Hepatocyte (in vitro differentiated cells): ENCODE results near the gene PTPRM. TPM values are rescaled to one million over a fixed set of nuclear protein-coding genes. Genes with fewer than 3 reads are reported as not detected.

Experiments used
- DNase-seq: peaks from one replicate; pipeline ENCODE4 v3.0.0-alpha.2; 2016; ENCODE audit warnings: low spot score
- H2AFZ ChIP-seq: fragments of 200-600 bp; sonication (generic); 2 replicates; pipeline ENCODE4 v1.6.0; 2016; ENCODE audit warnings: antibody characterized with exemption, mild to moderate bottlenecking
- H3K27ac ChIP-seq: fragments of 200-600 bp; sonication (generic); 2 replicates; pipeline ENCODE4 v1.5.1; 2016; ENCODE audit warnings: mild to moderate bottlenecking
- H3K27me3 ChIP-seq: fragments of 200-600 bp; sonication (generic); 2 replicates; pipeline ENCODE4 v1.6.1; 2016
- H3K36me3 ChIP-seq: fragments of 200-600 bp; sonication (generic); replicated peaks from 2 replicates; pipeline ENCODE4 v1.5.1; 2016; ENCODE audit warnings: low read depth; ENCODE audit not compliant: insufficient read depth
- H3K4me1 ChIP-seq: fragments of 200-600 bp; sonication (generic); 2 replicates; pipeline ENCODE4 v1.5.1; 2016; ENCODE audit warnings: mild to moderate bottlenecking, moderate library complexity; ENCODE audit not compliant: insufficient read depth
- H3K4me2 ChIP-seq: fragments of 200-600 bp; sonication (generic); 2 replicates; pipeline ENCODE4 v1.6.0; 2016
- H3K4me3 ChIP-seq: fragments of 200-600 bp; sonication (generic); 2 replicates; pipeline ENCODE4 v1.5.1; 2016; ENCODE audit warnings: mild to moderate bottlenecking
- H3K79me2 ChIP-seq: fragments of 200-600 bp; sonication (generic); 2 replicates; pipeline ENCODE4 v1.6.0; 2017; ENCODE audit warnings: mild to moderate bottlenecking
- H3K9me2 ChIP-seq: fragments of 200-600 bp; sonication (generic); replicated peaks from 2 replicates; pipeline ENCODE4 v1.6.0; 2017; ENCODE audit warnings: mild to moderate bottlenecking; ENCODE audit not compliant: insufficient read depth
- H3K9me3 ChIP-seq: fragments of 200-600 bp; sonication (generic); 2 replicates; pipeline ENCODE4 v1.5.1; 2016; ENCODE audit warnings: low read depth, mild to moderate bottlenecking
- H4K20me1 ChIP-seq: fragments of 200-600 bp; sonication (generic); 2 replicates; pipeline ENCODE4 v1.6.0; 2016; ENCODE audit warnings: mild to moderate bottlenecking; ENCODE audit not compliant: insufficient read depth, poor library complexity, severe bottlenecking
- EZH2 ChIP-seq: fragments of 200-600 bp; sonication (generic); IDR thresholded peaks from 2 replicates; pipeline ENCODE4 v1.6.1; 2016; ENCODE audit warnings: antibody characterized with exemption, mild to moderate bottlenecking, borderline replicate concordance
- EZH2phosphoT487 ChIP-seq: fragments of 200-600 bp; sonication (generic); IDR thresholded peaks from one replicate; pipeline ENCODE4 v1.6.1; 2018; ENCODE audit warnings: antibody characterized with exemption, mild to moderate bottlenecking, low read depth, moderate library complexity; ENCODE audit not compliant: unreplicated experiment, severe bottlenecking
- WGBS: methylation state at CpG from one replicate; pipeline ENCODE4 v1.1.6; 2016; ENCODE audit warnings: low lambda C conversion rate; ENCODE audit errors: missing lambda C conversion rate; 5-methylcytosine and 5-hydroxymethylcytosine counted together
- polyA plus RNA-seq: library from polyadenylated mRNA; unstranded; fragments of >200 nt; fragmentation: Nextera tagmentation; extraction: Ambion mirVana; gene quantifications from 2 replicates; pipeline ENCODE4 v1.2.1, GENCODE V29; 2016
- total RNA-seq: library from RNA; depleted of rRNA; stranded (reverse); fragments of >200 nt; gene quantifications from 2 replicates; pipeline ENCODE4 v1.2.3, GENCODE V29; 2014
- TF ChIP-seq, protein P1 (sequence below): fragments of 200-600 bp; sonication (generic); IDR thresholded peaks from 2 replicates; pipeline ENCODE4 v1.5.1; 2016; ENCODE audit warnings: antibody characterized with exemption, mild to moderate bottlenecking; ENCODE audit not compliant: poor library complexity

The PTPRM gene
- total and polyA plus RNA-seq, 2 experiments from 2014 or later, result 26.1 to 47.4 TPM

- Histone ChIP-seq H3K4me2 (no peak overlapping the region), H3K9me3 (peaks cover 6% of the 10 kb centered on the region), H3K4me1 (no peaks in the 10 kb centered on the region), H2AFZ (no peak overlapping the region), H3K36me3 (no peaks in the 10 kb centered on the region), H3K27ac (no peak overlapping the region), H3K79me2 (no peaks in the 10 kb centered on the region), H3K27me3 (no peaks in the 10 kb centered on the region), H3K4me3 (no peak overlapping the region), H4K20me1 (no peaks in the 10 kb centered on the region), H3K9me2 (no peaks in the 10 kb centered on the region)
- no peak for DNase-seq
- 98% methylated on average over 3 of the region's 3 CpGs for WGBS
- TF ChIP-seq, protein P1, sequence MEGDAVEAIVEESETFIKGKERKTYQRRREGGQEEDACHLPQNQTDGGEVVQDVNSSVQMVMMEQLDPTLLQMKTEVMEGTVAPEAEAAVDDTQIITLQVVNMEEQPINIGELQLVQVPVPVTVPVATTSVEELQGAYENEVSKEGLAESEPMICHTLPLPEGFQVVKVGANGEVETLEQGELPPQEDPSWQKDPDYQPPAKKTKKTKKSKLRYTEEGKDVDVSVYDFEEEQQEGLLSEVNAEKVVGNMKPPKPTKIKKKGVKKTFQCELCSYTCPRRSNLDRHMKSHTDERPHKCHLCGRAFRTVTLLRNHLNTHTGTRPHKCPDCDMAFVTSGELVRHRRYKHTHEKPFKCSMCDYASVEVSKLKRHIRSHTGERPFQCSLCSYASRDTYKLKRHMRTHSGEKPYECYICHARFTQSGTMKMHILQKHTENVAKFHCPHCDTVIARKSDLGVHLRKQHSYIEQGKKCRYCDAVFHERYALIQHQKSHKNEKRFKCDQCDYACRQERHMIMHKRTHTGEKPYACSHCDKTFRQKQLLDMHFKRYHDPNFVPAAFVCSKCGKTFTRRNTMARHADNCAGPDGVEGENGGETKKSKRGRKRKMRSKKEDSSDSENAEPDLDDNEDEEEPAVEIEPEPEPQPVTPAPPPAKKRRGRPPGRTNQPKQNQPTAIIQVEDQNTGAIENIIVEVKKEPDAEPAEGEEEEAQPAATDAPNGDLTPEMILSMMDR, result no peak
- TF ChIP-seq EZH2phosphoT487 (no peak), EZH2 (no peak)
Observed at GRCh38 chr18:8409151-8409550, 842.0 kb downstream of the PTPRM start.

DNA sequence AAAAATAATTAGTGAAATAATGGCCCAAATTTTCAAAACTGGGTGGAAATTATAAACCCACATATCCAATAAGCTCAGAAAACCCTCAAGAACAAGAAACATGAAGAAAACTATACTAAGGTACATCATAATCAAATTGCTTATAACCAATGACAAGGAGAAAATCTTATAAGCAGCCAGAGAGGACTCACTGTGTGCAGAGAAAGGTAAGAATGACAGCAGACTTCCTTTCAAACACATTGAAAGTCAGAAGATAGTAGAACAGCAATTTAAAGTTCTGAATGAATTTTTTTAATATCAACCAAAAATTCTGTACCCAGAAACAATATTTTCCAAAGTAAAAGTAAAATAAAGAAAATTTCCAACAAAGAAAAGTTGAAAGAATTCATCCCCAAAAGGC is 844.4 kb downstream of the PTPRM start:
- Histone ChIP-seq H3K27ac (no peak overlapping the region), H3K27me3 (no peaks in the 10 kb centered on the region), H3K4me3 (no peak overlapping the region), H3K4me2 (no peak overlapping the region), H3K9me3 (peaks cover 6% of the 10 kb centered on the region), H3K36me3 (no peaks in the 10 kb centered on the region), H3K9me2 (no peaks in the 10 kb centered on the region), H4K20me1 (no peaks in the 10 kb centered on the region), H3K4me1 (no peaks in the 10 kb centered on the region), H3K79me2 (no peaks in the 10 kb centered on the region), H2AFZ (no peak overlapping the region)
- no peak for TF ChIP-seq EZH2
- TF ChIP-seq EZH2phosphoT487, result no peak
- TF ChIP-seq, protein P1, result no peak
- DNase-seq, result no peak

DNA sequence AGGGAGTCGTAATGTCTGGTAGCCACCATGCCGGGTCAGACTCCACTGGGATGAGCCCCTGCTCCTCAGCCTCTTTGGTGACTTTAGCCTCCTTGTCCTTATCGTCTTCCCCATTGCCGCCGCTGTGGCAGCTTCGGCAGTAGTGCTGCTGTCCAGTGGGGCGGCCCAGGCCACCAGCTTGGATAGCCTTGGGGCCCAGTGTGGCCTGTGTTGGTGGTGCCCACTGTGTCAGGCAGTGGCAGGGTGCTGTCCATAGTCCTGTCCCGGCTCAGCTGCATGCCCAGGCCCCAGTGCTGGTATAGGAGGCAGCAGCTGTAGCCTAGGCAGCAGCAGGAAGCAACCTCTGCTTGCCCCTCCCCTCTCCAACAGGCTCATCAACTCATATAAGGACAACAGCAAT is 845.0 kb downstream of the PTPRM start:
- no peak for DNase-seq
- TF ChIP-seq, protein P1, result no peak
- no peak for TF ChIP-seq EZH2
- H4K20me1 ChIP-seq, result no peaks in the 10 kb centered on the region
- no peak overlapping the region for H3K4me2 ChIP-seq
- H3K27ac ChIP-seq, result no peak overlapping the region
- H3K9me2 ChIP-seq, result no peaks in the 10 kb centered on the region
- H3K4me1 ChIP-seq, result no peaks in the 10 kb centered on the region
- H3K9me3 ChIP-seq, result peaks cover 6% of the 10 kb centered on the region
- 97% methylated on average over 8 of the region's 8 CpGs for WGBS
- no peaks in the 10 kb centered on the region for H3K36me3 ChIP-seq
- H3K27me3 ChIP-seq, result no peaks in the 10 kb centered on the region
- H3K79me2 ChIP-seq, result no peaks in the 10 kb centered on the region
- H2AFZ ChIP-seq, result no peak overlapping the region
- no peak overlapping the region for H3K4me3 ChIP-seq

DNA sequence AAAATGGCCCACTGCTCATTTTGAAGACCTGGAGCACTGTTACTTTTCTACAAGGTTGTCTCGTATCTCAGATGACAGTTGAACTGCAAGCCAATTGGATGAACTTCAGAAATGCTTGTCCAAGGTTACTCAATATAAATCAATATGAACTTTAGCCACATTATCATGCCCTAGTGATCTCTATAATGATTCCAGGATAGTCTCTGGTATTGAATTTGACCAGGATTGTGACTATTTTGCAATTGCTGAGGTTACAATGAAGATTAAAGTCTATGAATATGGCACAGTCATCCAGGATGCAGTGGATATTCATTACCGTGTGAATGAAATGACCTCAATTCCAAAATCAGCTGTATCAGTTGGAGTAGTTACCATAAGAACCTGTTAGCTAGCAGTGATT is 846.1 kb downstream of the PTPRM start:
- no peak overlapping the region for H3K4me2 ChIP-seq
- 84% methylated on average over 2 of the region's 2 CpGs for WGBS
- no peak for DNase-seq
- H3K4me3 ChIP-seq, result no peak overlapping the region
- no peak overlapping the region for H2AFZ ChIP-seq
- TF ChIP-seq EZH2phosphoT487, result no peak
- TF ChIP-seq, protein P1, result no peak
- TF ChIP-seq EZH2, result no peak
- H3K9me2 ChIP-seq, result no peaks in the 10 kb centered on the region
- peaks cover 6% of the 10 kb centered on the region for H3K9me3 ChIP-seq
- H3K36me3 ChIP-seq, result no peaks in the 10 kb centered on the region
- no peaks in the 10 kb centered on the region for H3K27me3 ChIP-seq
- no peaks in the 10 kb centered on the region for H3K4me1 ChIP-seq
- no peak overlapping the region for H3K27ac ChIP-seq
- no peaks in the 10 kb centered on the region for H3K79me2 ChIP-seq
- H4K20me1 ChIP-seq, result no peaks in the 10 kb centered on the region
